ENCODE measurements around the gene C1QL4. TPM values are rescaled to one million over a fixed set of nuclear protein-coding genes. Genes with fewer than 3 reads are reported as not detected.

The C1QL4 gene
- total RNA-seq, 1 experiment from 2014 or later: 2.1 TPM

DNA sequence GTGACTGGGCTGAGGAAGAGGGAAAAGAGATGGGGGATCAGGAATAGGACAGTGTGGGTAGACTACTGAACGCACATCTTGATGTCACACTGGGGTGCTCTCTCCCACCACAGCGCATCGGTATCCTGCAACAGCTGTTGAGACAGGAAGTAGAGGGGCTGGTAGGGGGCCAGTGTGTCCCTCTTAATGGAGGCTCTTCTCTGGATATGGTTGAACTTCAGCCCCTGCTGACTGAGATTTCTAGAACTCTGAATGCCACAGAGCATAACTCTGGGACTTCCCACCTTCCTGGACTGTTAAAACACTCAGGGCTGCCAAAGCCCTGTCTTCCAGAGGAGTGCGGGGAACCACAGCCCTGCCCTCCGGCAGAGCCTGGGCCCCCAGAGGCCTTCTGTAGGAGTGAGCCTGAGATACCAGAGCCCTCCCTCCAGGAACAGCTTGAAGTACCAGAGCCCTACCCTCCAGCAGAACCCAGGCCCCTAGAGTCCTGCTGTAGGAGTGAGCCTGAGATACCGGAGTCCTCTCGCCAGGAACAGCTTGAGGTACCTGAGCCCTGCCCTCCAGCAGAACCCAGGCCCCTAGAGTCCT, 6.9 kb downstream of the C1QL4 start:
- intact Hi-C loops (cut with micrococcal nuclease; ENCODE audit: unreplicated experiment): no loop called here
- in situ Hi-C loops (cut with HindIII; ENCODE audit: low pct_unique_long_range_greater_than_20kb, low sequenced_read_pairs): no loop called here
- Histone ChIP-seq H3K36me3 (ENCODE audit: control insufficient read depth, insufficient read depth, low read length) (peaks cover 2% of the 10 kb centered on the region; the same call in 1 of the 2 replicates), H3K4me1 (ENCODE audit: control insufficient read depth, insufficient read depth, low read length) (peaks cover 6% of the 10 kb centered on the region; the same call in 1 of the 2 replicates), H3K27me3 (ENCODE audit: control insufficient read depth, insufficient read depth, low read length) (no peaks in the 10 kb centered on the region), H3K4me3 (ENCODE audit: low read depth in 2 of 2, low read length in 2 of 2) (no peak overlapping the region), H3K27ac (ENCODE audit: low read length) (no peak overlapping the region), H3K9me3 (ENCODE audit: control insufficient read depth, insufficient read depth, low read depth, low read length) (no peaks in the 10 kb centered on the region)
- DNase-seq (ENCODE audit: low read depth, low spot score) (no peak), ATAC-seq (peak; percentile 8; the same call in 1 of the 2 replicates)
- BruUV-seq (replicated peaks): no TSS peak
- no peak for TF ChIP-seq SIN3A (IDR thresholded peaks at IDR 0.05; ENCODE audit: borderline replicate concordance, insufficient read depth, low read depth, low read length)
- TF ChIP-seq, protein P1, sequence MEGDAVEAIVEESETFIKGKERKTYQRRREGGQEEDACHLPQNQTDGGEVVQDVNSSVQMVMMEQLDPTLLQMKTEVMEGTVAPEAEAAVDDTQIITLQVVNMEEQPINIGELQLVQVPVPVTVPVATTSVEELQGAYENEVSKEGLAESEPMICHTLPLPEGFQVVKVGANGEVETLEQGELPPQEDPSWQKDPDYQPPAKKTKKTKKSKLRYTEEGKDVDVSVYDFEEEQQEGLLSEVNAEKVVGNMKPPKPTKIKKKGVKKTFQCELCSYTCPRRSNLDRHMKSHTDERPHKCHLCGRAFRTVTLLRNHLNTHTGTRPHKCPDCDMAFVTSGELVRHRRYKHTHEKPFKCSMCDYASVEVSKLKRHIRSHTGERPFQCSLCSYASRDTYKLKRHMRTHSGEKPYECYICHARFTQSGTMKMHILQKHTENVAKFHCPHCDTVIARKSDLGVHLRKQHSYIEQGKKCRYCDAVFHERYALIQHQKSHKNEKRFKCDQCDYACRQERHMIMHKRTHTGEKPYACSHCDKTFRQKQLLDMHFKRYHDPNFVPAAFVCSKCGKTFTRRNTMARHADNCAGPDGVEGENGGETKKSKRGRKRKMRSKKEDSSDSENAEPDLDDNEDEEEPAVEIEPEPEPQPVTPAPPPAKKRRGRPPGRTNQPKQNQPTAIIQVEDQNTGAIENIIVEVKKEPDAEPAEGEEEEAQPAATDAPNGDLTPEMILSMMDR (IDR thresholded peaks at IDR 0.05): no peak
- TF ChIP-seq POLR2AphosphoS5 (IDR thresholded peaks at IDR 0.05; ENCODE audit: low read depth, low read length): no peak
- TF ChIP-seq TCF7L2 (IDR thresholded peaks at IDR 0.05; ENCODE audit: low read depth, low read length): no peak
- TF ChIP-seq, protein P2, sequence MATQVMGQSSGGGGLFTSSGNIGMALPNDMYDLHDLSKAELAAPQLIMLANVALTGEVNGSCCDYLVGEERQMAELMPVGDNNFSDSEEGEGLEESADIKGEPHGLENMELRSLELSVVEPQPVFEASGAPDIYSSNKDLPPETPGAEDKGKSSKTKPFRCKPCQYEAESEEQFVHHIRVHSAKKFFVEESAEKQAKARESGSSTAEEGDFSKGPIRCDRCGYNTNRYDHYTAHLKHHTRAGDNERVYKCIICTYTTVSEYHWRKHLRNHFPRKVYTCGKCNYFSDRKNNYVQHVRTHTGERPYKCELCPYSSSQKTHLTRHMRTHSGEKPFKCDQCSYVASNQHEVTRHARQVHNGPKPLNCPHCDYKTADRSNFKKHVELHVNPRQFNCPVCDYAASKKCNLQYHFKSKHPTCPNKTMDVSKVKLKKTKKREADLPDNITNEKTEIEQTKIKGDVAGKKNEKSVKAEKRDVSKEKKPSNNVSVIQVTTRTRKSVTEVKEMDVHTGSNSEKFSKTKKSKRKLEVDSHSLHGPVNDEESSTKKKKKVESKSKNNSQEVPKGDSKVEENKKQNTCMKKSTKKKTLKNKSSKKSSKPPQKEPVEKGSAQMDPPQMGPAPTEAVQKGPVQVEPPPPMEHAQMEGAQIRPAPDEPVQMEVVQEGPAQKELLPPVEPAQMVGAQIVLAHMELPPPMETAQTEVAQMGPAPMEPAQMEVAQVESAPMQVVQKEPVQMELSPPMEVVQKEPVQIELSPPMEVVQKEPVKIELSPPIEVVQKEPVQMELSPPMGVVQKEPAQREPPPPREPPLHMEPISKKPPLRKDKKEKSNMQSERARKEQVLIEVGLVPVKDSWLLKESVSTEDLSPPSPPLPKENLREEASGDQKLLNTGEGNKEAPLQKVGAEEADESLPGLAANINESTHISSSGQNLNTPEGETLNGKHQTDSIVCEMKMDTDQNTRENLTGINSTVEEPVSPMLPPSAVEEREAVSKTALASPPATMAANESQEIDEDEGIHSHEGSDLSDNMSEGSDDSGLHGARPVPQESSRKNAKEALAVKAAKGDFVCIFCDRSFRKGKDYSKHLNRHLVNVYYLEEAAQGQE (IDR thresholded peaks at IDR 0.05; ENCODE audit: insufficient read depth in 1 of 2, low read depth in 2 of 2, low read length in 1 of 2): no peak
- ChIA-PET CTCF (no interaction called here), POLR2A (interaction anchor here (1.1 kb wide), 1 partner anchor 18 kb away, joined by 3 read pairs; no protein-coding TSS in a partner anchor)

DNA sequence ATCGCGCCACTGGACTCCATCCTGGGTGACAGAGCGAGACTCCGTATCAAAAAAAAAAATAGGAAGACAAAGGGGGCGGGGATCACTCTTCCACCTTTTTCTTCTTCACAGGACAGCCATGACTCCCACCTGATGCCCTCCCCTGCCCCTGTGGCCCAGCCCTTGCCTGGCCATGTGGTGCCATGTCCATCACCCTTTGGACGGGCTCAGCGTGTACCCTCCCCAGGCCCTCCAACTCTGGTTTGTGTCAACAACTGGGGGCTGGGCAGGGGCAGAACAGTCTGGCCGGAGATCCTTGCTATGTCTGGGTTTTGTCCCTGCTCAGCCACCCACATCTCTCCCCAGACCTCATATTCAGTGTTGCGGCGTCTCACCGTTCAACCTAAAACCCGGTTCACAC, 8.2 kb downstream of the C1QL4 start:
- intact Hi-C loops (cut with micrococcal nuclease; ENCODE audit: unreplicated experiment) (no loop called here), in situ Hi-C loops (cut with HindIII; ENCODE audit: low pct_unique_long_range_greater_than_20kb, low sequenced_read_pairs) (no loop called here)
- no peak overlapping the region for H3K4me3 ChIP-seq (ENCODE audit: low read depth in 2 of 2, low read length in 2 of 2)
- POLR2A ChIA-PET: interaction anchor here (0.6 kb wide), 1 partner anchor 35 kb away, joined by 4 read pairs; no protein-coding TSS in a partner anchor
- peaks cover 8% of the 10 kb centered on the region for H3K36me3 ChIP-seq (ENCODE audit: control insufficient read depth, insufficient read depth, low read length)
- peaks cover 9% of the 10 kb centered on the region for H3K4me1 ChIP-seq (ENCODE audit: control insufficient read depth, insufficient read depth, low read length)
- no peaks in the 10 kb centered on the region for H3K27me3 ChIP-seq (ENCODE audit: control insufficient read depth, insufficient read depth, low read length)
- H3K27ac ChIP-seq (ENCODE audit: low read length): no peak overlapping the region
- no peak for DNase-seq (ENCODE audit: low read depth, low spot score)
- BruUV-seq (replicated peaks): no TSS peak
- no peaks in the 10 kb centered on the region for H3K9me3 ChIP-seq (ENCODE audit: control insufficient read depth, insufficient read depth, low read depth, low read length)
- TF ChIP-seq SIN3A (IDR thresholded peaks at IDR 0.05; ENCODE audit: borderline replicate concordance, insufficient read depth, low read depth, low read length) (no peak), POLR2AphosphoS5 (IDR thresholded peaks at IDR 0.05; ENCODE audit: low read depth, low read length) (no peak), TCF7L2 (IDR thresholded peaks at IDR 0.05; ENCODE audit: low read depth, low read length) (no peak)
- TF ChIP-seq, protein P1 (IDR thresholded peaks at IDR 0.05): no peak
- TF ChIP-seq, protein P2 (IDR thresholded peaks at IDR 0.05; ENCODE audit: insufficient read depth in 1 of 2, low read depth in 2 of 2, low read length in 1 of 2): no peak
- ATAC-seq: no peak
- CTCF ChIA-PET: no interaction called here

Measured in Panc1 (cell line).